LNCaP clone FGC (cell line): ENCODE data around the gene MGAT5.

Experiments
- DNase-seq: peaks from one replicate; pipeline ENCODE4 v3.0.0-alpha.2; 2011; ENCODE audit warnings: low read depth
- H3K4me3 ChIP-seq: 2 replicates; pipeline ENCODE4 v1.5.1; 2011; ENCODE audit warnings: mild to moderate bottlenecking, low read depth, low read length, control low read depth
- CTCF ChIP-seq: IDR thresholded peaks from 2 replicates; pipeline ENCODE4 v1.5.1; 2012; ENCODE audit warnings: mild to moderate bottlenecking; ENCODE audit not compliant: control insufficient read depth, insufficient read depth; ENCODE audit errors: extremely low read depth

The MGAT5 gene

GRCh38 chr2:134250840-134251461 is 2.9 kb upstream of the MGAT5 start:
- TF ChIP-seq CTCF = no peak
- H3K4me3 ChIP-seq = no peak overlapping the region
- DNase-seq = no peak

- TF ChIP-seq CTCF = no peak
- H3K4me3 ChIP-seq = no peak overlapping the region
- no peak for DNase-seq
These were observed 1.7 kb upstream of the MGAT5 start for GRCh38 chr2:134252092-134252750.

GRCh38 chr2:134253117-134253704 is 661 bp upstream of the MGAT5 start:
- TF ChIP-seq CTCF = no peak
- H3K4me3 ChIP-seq = no peak overlapping the region
- DNase-seq = no peak

GRCh38 chr2:134254824-134255223 is 952 bp downstream of the MGAT5 start:
- no peak overlapping the region for H3K4me3 ChIP-seq
- TF ChIP-seq CTCF = no peak
- DNase-seq = no peak

GRCh38 chr2:134256956-134257355 is 3.1 kb downstream of the MGAT5 start:
- no peak overlapping the region for H3K4me3 ChIP-seq
- no peak for TF ChIP-seq CTCF
- DNase-seq = no peak

- no peak for TF ChIP-seq CTCF
- no peak for DNase-seq
- H3K4me3 ChIP-seq = no peak overlapping the region
These were observed 3.6 kb downstream of the MGAT5 start for GRCh38 chr2:134257509-134257908.
